Endothelial cell of umbilical vein (primary cell): ENCODE measurements around the gene FOSL2.

Experiments
- CTCF ChIP-seq, 2 donors: IDR thresholded peaks; 1 replicate in 1 of 2; 2 replicates in 1 of 2; pipeline ENCODE4 v1.5.1; 2011; ENCODE audit warnings: low read length in 2 of 2, mild to moderate bottlenecking in 2 of 2, moderate library complexity in 2 of 2, control low read depth in 1 of 2, inconsistent platforms in 1 of 2, low read depth in 1 of 2; ENCODE audit not compliant: insufficient read depth in 1 of 2; ENCODE audit errors: extremely low read depth in 1 of 2
- EZH2 ChIP-seq: IDR thresholded peaks from 2 replicates; pipeline ENCODE4 v1.6.1; 2012; ENCODE audit warnings: borderline replicate concordance, low read depth, mild to moderate bottlenecking, moderate library complexity, low read length, inconsistent platforms; ENCODE audit not compliant: severe bottlenecking
- FOS ChIP-seq: IDR thresholded peaks from 2 replicates; pipeline ENCODE4 v1.6.1; 2011; ENCODE audit warnings: mild to moderate bottlenecking, low read length, moderate library complexity, borderline replicate concordance; ENCODE audit not compliant: insufficient read depth
- GATA2 ChIP-seq: IDR thresholded peaks from 2 replicates; pipeline ENCODE4 v1.7.0; 2011; ENCODE audit warnings: low read depth, mild to moderate bottlenecking, moderate library complexity, mixed read lengths, low read length; ENCODE audit not compliant: insufficient read length, insufficient read depth
- JUN ChIP-seq: IDR thresholded peaks from 2 replicates; pipeline ENCODE4 v1.6.1; 2011; ENCODE audit warnings: borderline replicate concordance, low read depth; ENCODE audit not compliant: insufficient read length, insufficient read depth
- MAX ChIP-seq: IDR thresholded peaks from 2 replicates; pipeline ENCODE4 v1.6.1; 2011; ENCODE audit not compliant: insufficient read depth, insufficient read length
- MYC ChIP-seq: IDR thresholded peaks from one replicate; pipeline ENCODE4 v1.6.1; 2011; ENCODE audit warnings: mild to moderate bottlenecking, low read depth, low read length
- POLR2A ChIP-seq: IDR thresholded peaks from 2 replicates; pipeline ENCODE4 v1.6.1; 2012; ENCODE audit warnings: low read depth, mild to moderate bottlenecking, control low read depth, low read length
- POLR2AphosphoS5 ChIP-seq: IDR thresholded peaks from 2 replicates; pipeline ENCODE4 v1.6.1; 2012; ENCODE audit warnings: low read depth, mild to moderate bottlenecking, control low read depth, low read length, moderate library complexity; ENCODE audit not compliant: insufficient read depth

GRCh38 chr2:28433935-28434599, 41.4 kb downstream of the FOSL2 start:
- TF ChIP-seq CTCF (IDR thresholded peaks at IDR 0.05; ENCODE audit: extremely low read depth in 1 of 2, insufficient read depth in 1 of 2, low read depth in 1 of 2, low read length in 2 of 2) (no peak), POLR2A (no peak), POLR2AphosphoS5 (no peak), EZH2 (no peak), GATA2 (no peak), MAX (no peak), MYC (no peak), JUN (no peak), FOS (no peak)
